H9 (cell line): Measurements from ENCODE around the gene MRPS31. TPM values are rescaled to one million over a fixed set of nuclear protein-coding genes. Genes with fewer than 3 reads are reported as not detected.
A peak's percentile ranks its signal among the peaks of the same experiment; 100 is the strongest.

ENCODE experiments used
- DNase-seq: peaks from one replicate; pipeline ENCODE4 v3.0.0-alpha.2; 2017
- H2AFZ ChIP-seq: one replicate; pipeline ENCODE4 v1.6.1; 2013; ENCODE audit warnings: mild to moderate bottlenecking, low read length, control low read depth, moderate library complexity
- H2AK5ac ChIP-seq: 2 replicates; pipeline ENCODE4 v1.6.1; 2013; ENCODE audit warnings: low read length, control low read depth, mixed read lengths; ENCODE audit not compliant: insufficient read length
- H2BK120ac ChIP-seq: one replicate; pipeline ENCODE4 v1.6.1; 2013; ENCODE audit warnings: low read depth, mild to moderate bottlenecking, low read length, control low read depth, inconsistent platforms; ENCODE audit not compliant: poor library complexity, severe bottlenecking
- H2BK12ac ChIP-seq: 2 replicates; pipeline ENCODE4 v1.6.1; 2013; ENCODE audit warnings: low read length, control low read depth, mixed read lengths, low read depth; ENCODE audit not compliant: insufficient read length
- H2BK15ac ChIP-seq: 2 replicates; pipeline ENCODE4 v1.6.1; 2013; ENCODE audit warnings: low read depth, low read length, control low read depth
- H2BK20ac ChIP-seq: one replicate; pipeline ENCODE4 v1.6.1; 2013; ENCODE audit warnings: low read depth, mild to moderate bottlenecking, low read length, control low read depth, inconsistent platforms; ENCODE audit not compliant: poor library complexity, severe bottlenecking
- H2BK5ac ChIP-seq: 2 replicates; pipeline ENCODE4 v1.6.1; 2013; ENCODE audit warnings: low read length, control low read depth, mixed read lengths; ENCODE audit not compliant: insufficient read length
- H3K14ac ChIP-seq: 2 replicates; pipeline ENCODE4 v1.6.1; 2013; ENCODE audit warnings: low read length, control low read depth; ENCODE audit not compliant: insufficient read depth
- H3K18ac ChIP-seq: 2 replicates; pipeline ENCODE4 v1.6.1; 2013; ENCODE audit warnings: low read depth, mild to moderate bottlenecking, mixed read lengths, low read length, control low read depth; ENCODE audit not compliant: insufficient read length
- H3K23ac ChIP-seq: 2 replicates; pipeline ENCODE4 v1.6.1; 2013; ENCODE audit warnings: low read length, control low read depth, mixed read lengths, low read depth; ENCODE audit not compliant: insufficient read length
- H3K23me2 ChIP-seq: 2 replicates; pipeline ENCODE4 v1.6.1; 2013; ENCODE audit warnings: low read depth, mild to moderate bottlenecking, mixed read lengths, low read length, control low read depth; ENCODE audit not compliant: insufficient read length, poor library complexity, severe bottlenecking
- H3K27ac ChIP-seq: 2 replicates; pipeline ENCODE4 v1.5.1; 2013; ENCODE audit warnings: low read length, control low read depth, mixed read lengths, low read depth; ENCODE audit not compliant: insufficient read length
- H3K27me3 ChIP-seq: 2 replicates; pipeline ENCODE4 v1.6.1; 2013; ENCODE audit warnings: low read length, control low read depth, inconsistent platforms; ENCODE audit not compliant: insufficient read depth
- H3K4ac ChIP-seq: 2 replicates; pipeline ENCODE4 v1.6.1; 2013; ENCODE audit warnings: low read depth, mild to moderate bottlenecking, control low read depth, inconsistent platforms, low read length, moderate library complexity
- H3K4me1 ChIP-seq: 2 replicates; pipeline ENCODE4 v1.6.1; 2013; ENCODE audit warnings: low read length, control low read depth, inconsistent platforms; ENCODE audit not compliant: insufficient read depth
- H3K4me2 ChIP-seq: 2 replicates; pipeline ENCODE4 v1.6.1; 2013; ENCODE audit warnings: low read length, control low read depth, mixed read lengths; ENCODE audit not compliant: insufficient read length, insufficient read depth
- H3K56ac ChIP-seq: 2 replicates; pipeline ENCODE4 v1.6.1; 2013; ENCODE audit warnings: low read depth, mild to moderate bottlenecking, mixed read lengths, low read length, control low read depth; ENCODE audit not compliant: insufficient read length
- H3K79me1 ChIP-seq: 2 replicates; pipeline ENCODE4 v1.6.1; 2013; ENCODE audit warnings: low read depth, mild to moderate bottlenecking, moderate library complexity, low read length, control low read depth, inconsistent platforms; ENCODE audit not compliant: insufficient read depth, poor library complexity, severe bottlenecking
- H3K79me2 ChIP-seq: 2 replicates; pipeline ENCODE4 v1.6.1; 2013; ENCODE audit warnings: low read length, control low read depth, inconsistent platforms; ENCODE audit not compliant: insufficient read depth
- H3K9ac ChIP-seq: 2 replicates; pipeline ENCODE4 v1.6.1; 2013; ENCODE audit warnings: low read length, control low read depth, mixed read lengths; ENCODE audit not compliant: insufficient read length; ENCODE audit errors: extremely low read depth
- H3K9me3 ChIP-seq: one replicate; pipeline ENCODE4 v1.6.1; 2013; ENCODE audit warnings: low read depth, low read length, inconsistent platforms; ENCODE audit not compliant: control insufficient read depth
- H3T11ph ChIP-seq: one replicate; pipeline ENCODE4 v1.6.1; 2013; ENCODE audit warnings: mild to moderate bottlenecking, low read length, control low read depth, inconsistent platforms
- H4K20me1 ChIP-seq: one replicate; pipeline ENCODE4 v1.6.1; 2013; ENCODE audit not compliant: control insufficient read depth, insufficient read length, insufficient read depth
- H4K5ac ChIP-seq: 2 replicates; pipeline ENCODE4 v1.6.1; 2013; ENCODE audit warnings: low read depth, mild to moderate bottlenecking, mixed read lengths, low read length, control low read depth; ENCODE audit not compliant: insufficient read length
- H4K8ac ChIP-seq: replicated peaks from 2 replicates; pipeline ENCODE4 v1.6.1; 2013; ENCODE audit warnings: low read length, control low read depth, mixed read lengths, low read depth; ENCODE audit not compliant: insufficient read length
- H4K91ac ChIP-seq: 2 replicates; pipeline ENCODE4 v1.6.1; 2013; ENCODE audit warnings: low read depth, mild to moderate bottlenecking, moderate library complexity, mixed read lengths, low read length, control low read depth; ENCODE audit not compliant: insufficient read length
- H3K27ac Mint-ChIP-seq, 3 experiments: 2 replicates in 2 of 3; 3 replicates in 1 of 3; pipeline ENCODE4 v1.8.0; 2020 to 2021; ENCODE audit warnings: mixed read lengths in 3 of 3, mild to moderate bottlenecking in 1 of 3, moderate library complexity in 1 of 3
- H3K27me3 Mint-ChIP-seq: 2 replicates; pipeline ENCODE4 v1.8.0; 2021; ENCODE audit warnings: low read depth, mild to moderate bottlenecking, moderate library complexity, mixed read lengths
- H3K36me3 Mint-ChIP-seq, 3 experiments: 2 replicates in 2 of 3; 3 replicates in 1 of 3; pipeline ENCODE4 v1.8.0; 2020 to 2021; ENCODE audit warnings: low read depth in 3 of 3, mixed read lengths in 3 of 3; ENCODE audit not compliant: insufficient read depth in 1 of 3
- H3K4me1 Mint-ChIP-seq, 2 experiments: 2 replicates each; pipeline ENCODE4 v1.8.0; 2020; ENCODE audit warnings: mixed read lengths in 2 of 2
- H3K4me3 Mint-ChIP-seq, 2 experiments: 2 replicates in 1 of 2; 3 replicates in 1 of 2; pipeline ENCODE4 v1.8.0; 2020 to 2021; ENCODE audit warnings: mild to moderate bottlenecking in 2 of 2, mixed read lengths in 2 of 2, moderate library complexity in 1 of 2
- H3K9me3 Mint-ChIP-seq, 2 experiments: 2 replicates in 1 of 2; 3 replicates in 1 of 2; pipeline ENCODE4 v1.8.0; 2020; ENCODE audit warnings: mild to moderate bottlenecking in 2 of 2, mixed read lengths in 2 of 2, moderate library complexity in 1 of 2
- CTCF ChIP-seq: fragments of 200-600 bp; sonication (generic); conservative IDR thresholded peaks from 3 replicates; pipeline ENCODE4 v1.8.0; 2021; ENCODE audit warnings: antibody characterized with exemption, mild to moderate bottlenecking
- WGBS: extraction: QIAGEN DNeasy Blood & Tissue Kit; methylation state at CpG from one replicate; pipeline ENCODE4 v1.1.7; 2013; ENCODE audit warnings: missing lambda C conversion rate, low lambda C conversion rate, mixed read lengths; ENCODE audit not compliant: insufficient read length; ENCODE audit errors: extremely low coverage; 5-methylcytosine and 5-hydroxymethylcytosine counted together
- total RNA-seq: library from RNA; stranded (reverse); gene quantifications from 2 replicates; pipeline ENCODE4 v1.2.1, GENCODE V29; 2021

Gene MRPS31
- total RNA-seq, 1 experiment from 2014 or later: 27.3 TPM

GRCh38 chr13:40680659-40681323 lies 90.2 kb downstream of the MRPS31 start:
- Histone ChIP-seq H2BK15ac (no peak overlapping the region), H3K79me1 (no peaks in the 10 kb centered on the region), H3K14ac (no peak overlapping the region), H2AK5ac (no peak overlapping the region), H2BK20ac (no peak overlapping the region), H3K9ac (no peak overlapping the region), H3K27me3 (no peaks in the 10 kb centered on the region), H3K56ac (no peak overlapping the region), H3K27ac (peak overlapping the region; percentile 10), H4K5ac (no peak overlapping the region), H3K4me1 (peaks cover 11% of the 10 kb centered on the region), H2BK5ac (no peak overlapping the region), H2BK120ac (no peak overlapping the region), H3K18ac (no peak overlapping the region), H2BK12ac (no peak overlapping the region), H4K91ac (no peak overlapping the region), H3K23me2 (no peaks in the 10 kb centered on the region), H3T11ph (no peak overlapping the region), H4K20me1 (no peaks in the 10 kb centered on the region), H3K23ac (no peak overlapping the region), H2AFZ (no peak overlapping the region), H3K4ac (no peak overlapping the region), H3K9me3 (no peaks in the 10 kb centered on the region), H4K8ac (no peak overlapping the region), H3K79me2 (no peaks in the 10 kb centered on the region), H3K4me2 (peak overlapping the region; percentile 33)
- DNase-seq: peak; percentile 91
- WGBS: no CpG with 5 or more reads among the region's 7 CpGs
- Mint-ChIP-seq H3K36me3 (peaks cover 0 to 7% (median 2%) of the 10 kb centered on the region in 3 experiments; a peak in 2 of 7 replicates), H3K9me3 (no peaks in the 10 kb centered on the region), H3K27ac (peak overlapping the region; percentile 89 to 97 (median 96)), H3K4me3 (peak overlapping the region; percentile 17 to 68; a peak in 4 of 5 replicates), H3K4me1 (peaks cover 34 to 36% of the 10 kb centered on the region in 2 experiments), H3K27me3 (no peaks in the 10 kb centered on the region; the same call in 1 of the 2 replicates)
- no peak for TF ChIP-seq CTCF
